ENCODE measurements around the gene ZNF483. TPM values are rescaled to one million over a fixed set of nuclear protein-coding genes. Genes with fewer than 3 reads are reported as not detected.

The ZNF483 gene
- total RNA-seq, 2 donors from 2014 or later = 20.9 to 21.0 TPM

Other genes starting within 250 kb of the ZNF483 start
- not detected for gene OR2K2, start 195.0 kb upstream of the ZNF483 start, total RNA-seq
- 10 to 100 TPM; 54.7 to 65.5 TPM for gene ECPAS, start 40.8 kb upstream of the ZNF483 start, total RNA-seq
- 100 to 1,000 TPM; 204 to 442 TPM for gene PTGR1, start 74.5 kb downstream of the ZNF483 start, total RNA-seq
- gene DNAJC25, start 106.2 kb downstream of the ZNF483 start, total RNA-seq = 1 to 10 TPM; 6.3 to 7.4 TPM
- 10 to 100 TPM; 27.7 to 39.7 TPM for gene GNG10, start 136.4 kb downstream of the ZNF483 start, total RNA-seq